ENCODE measurements around the gene COLGALT1. TPM values are rescaled to one million over a fixed set of nuclear protein-coding genes. Genes with fewer than 3 reads are reported as not detected.

The COLGALT1 gene
- total and polyA plus RNA-seq, 9 of the 15 experiments (the other 6 are each of a cell fraction or from before 2014, with no cell fraction given) = 4.9 to 119 (median 82.6) TPM

GRCh38 chr19:17510220-17510993 is 45.0 kb upstream of the COLGALT1 start (continued):
- TF ChIP-seq, protein P1, sequence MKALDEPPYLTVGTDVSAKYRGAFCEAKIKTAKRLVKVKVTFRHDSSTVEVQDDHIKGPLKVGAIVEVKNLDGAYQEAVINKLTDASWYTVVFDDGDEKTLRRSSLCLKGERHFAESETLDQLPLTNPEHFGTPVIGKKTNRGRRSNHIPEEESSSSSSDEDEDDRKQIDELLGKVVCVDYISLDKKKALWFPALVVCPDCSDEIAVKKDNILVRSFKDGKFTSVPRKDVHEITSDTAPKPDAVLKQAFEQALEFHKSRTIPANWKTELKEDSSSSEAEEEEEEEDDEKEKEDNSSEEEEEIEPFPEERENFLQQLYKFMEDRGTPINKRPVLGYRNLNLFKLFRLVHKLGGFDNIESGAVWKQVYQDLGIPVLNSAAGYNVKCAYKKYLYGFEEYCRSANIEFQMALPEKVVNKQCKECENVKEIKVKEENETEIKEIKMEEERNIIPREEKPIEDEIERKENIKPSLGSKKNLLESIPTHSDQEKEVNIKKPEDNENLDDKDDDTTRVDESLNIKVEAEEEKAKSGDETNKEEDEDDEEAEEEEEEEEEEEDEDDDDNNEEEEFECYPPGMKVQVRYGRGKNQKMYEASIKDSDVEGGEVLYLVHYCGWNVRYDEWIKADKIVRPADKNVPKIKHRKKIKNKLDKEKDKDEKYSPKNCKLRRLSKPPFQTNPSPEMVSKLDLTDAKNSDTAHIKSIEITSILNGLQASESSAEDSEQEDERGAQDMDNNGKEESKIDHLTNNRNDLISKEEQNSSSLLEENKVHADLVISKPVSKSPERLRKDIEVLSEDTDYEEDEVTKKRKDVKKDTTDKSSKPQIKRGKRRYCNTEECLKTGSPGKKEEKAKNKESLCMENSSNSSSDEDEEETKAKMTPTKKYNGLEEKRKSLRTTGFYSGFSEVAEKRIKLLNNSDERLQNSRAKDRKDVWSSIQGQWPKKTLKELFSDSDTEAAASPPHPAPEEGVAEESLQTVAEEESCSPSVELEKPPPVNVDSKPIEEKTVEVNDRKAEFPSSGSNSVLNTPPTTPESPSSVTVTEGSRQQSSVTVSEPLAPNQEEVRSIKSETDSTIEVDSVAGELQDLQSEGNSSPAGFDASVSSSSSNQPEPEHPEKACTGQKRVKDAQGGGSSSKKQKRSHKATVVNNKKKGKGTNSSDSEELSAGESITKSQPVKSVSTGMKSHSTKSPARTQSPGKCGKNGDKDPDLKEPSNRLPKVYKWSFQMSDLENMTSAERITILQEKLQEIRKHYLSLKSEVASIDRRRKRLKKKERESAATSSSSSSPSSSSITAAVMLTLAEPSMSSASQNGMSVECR (CRISPR knock-in tag; IDR thresholded peaks at IDR 0.05) = 0 out of 2 replicates have a peak, but pooled peaks have one; percentile 19
- TF ChIP-seq, protein P2, sequence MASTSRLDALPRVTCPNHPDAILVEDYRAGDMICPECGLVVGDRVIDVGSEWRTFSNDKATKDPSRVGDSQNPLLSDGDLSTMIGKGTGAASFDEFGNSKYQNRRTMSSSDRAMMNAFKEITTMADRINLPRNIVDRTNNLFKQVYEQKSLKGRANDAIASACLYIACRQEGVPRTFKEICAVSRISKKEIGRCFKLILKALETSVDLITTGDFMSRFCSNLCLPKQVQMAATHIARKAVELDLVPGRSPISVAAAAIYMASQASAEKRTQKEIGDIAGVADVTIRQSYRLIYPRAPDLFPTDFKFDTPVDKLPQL (IDR thresholded peaks at IDR 0.05; ENCODE audit: extremely low read depth, insufficient read length) = no peak
- TF ChIP-seq DDX20 (tag; IDR thresholded peaks at IDR 0.05; ENCODE audit: low read depth) (no peak), FOXA1 (IDR thresholded peaks at IDR 0.05; ENCODE audit: borderline replicate concordance) (no peak), ZBTB1 (CRISPR knock-in tag; IDR thresholded peaks at IDR 0.05; ENCODE audit: borderline replicate concordance, low read depth) (no peak), NCOA4 (IDR thresholded peaks at IDR 0.05; ENCODE audit: partially characterized antibody) (no peak), ETV1 (tag; conservative IDR thresholded peaks at IDR 0.05; ENCODE audit: low read depth) (no peak), ZNF644 (tag; IDR thresholded peaks at IDR 0.05; ENCODE audit: low read depth) (0 out of 2 replicates have a peak, but pooled peaks have one; percentile 12), ZNF766 (CRISPR knock-in tag; conservative IDR thresholded peaks at IDR 0.05) (no peak; the same call in 1 of the 2 replicates), ZNF518B (CRISPR knock-in tag; IDR thresholded peaks at IDR 0.05) (no peak), MBD1 (CRISPR knock-in tag; IDR thresholded peaks at IDR 0.05) (no peak), SETDB1 (IDR thresholded peaks at IDR 0.05; ENCODE audit: low read length) (no peak)
- TF ChIP-seq, protein P3, sequence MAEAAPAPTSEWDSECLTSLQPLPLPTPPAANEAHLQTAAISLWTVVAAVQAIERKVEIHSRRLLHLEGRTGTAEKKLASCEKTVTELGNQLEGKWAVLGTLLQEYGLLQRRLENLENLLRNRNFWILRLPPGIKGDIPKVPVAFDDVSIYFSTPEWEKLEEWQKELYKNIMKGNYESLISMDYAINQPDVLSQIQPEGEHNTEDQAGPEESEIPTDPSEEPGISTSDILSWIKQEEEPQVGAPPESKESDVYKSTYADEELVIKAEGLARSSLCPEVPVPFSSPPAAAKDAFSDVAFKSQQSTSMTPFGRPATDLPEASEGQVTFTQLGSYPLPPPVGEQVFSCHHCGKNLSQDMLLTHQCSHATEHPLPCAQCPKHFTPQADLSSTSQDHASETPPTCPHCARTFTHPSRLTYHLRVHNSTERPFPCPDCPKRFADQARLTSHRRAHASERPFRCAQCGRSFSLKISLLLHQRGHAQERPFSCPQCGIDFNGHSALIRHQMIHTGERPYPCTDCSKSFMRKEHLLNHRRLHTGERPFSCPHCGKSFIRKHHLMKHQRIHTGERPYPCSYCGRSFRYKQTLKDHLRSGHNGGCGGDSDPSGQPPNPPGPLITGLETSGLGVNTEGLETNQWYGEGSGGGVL (CRISPR knock-in tag; IDR thresholded peaks at IDR 0.05) = no peak

Data from K562 (cell line).